ENCODE results near the gene SLC1A7. TPM values are rescaled to one million over a fixed set of nuclear protein-coding genes. Genes with fewer than 3 reads are reported as not detected.

Gene SLC1A7
- total and polyA plus RNA-seq, 8 donors = 0.08 to 0.45 (median 0.29) TPM; not detected in 5

GRCh38 chr1:53121319-53122172 lies 20.9 kb downstream of the SLC1A7 start:
- H3K27ac ChIP-seq = peak overlapping the region in 4 of 5 donors; percentile 67 to 80 (median 78)
- peak; percentile 31 to 92 for DNase-seq

GRCh38 chr1:53120659-53121058 lies 21.8 kb downstream of the SLC1A7 start:
- 75 to 90% (median 80%) methylated on average over 11 to 12 of the region's 12 CpGs for WGBS, 5 donors
- TF ChIP-seq POLR2A (IDR thresholded peaks at IDR 0.05) (no peak), CTCF (IDR thresholded peaks at IDR 0.05) (no peak), EP300 (IDR thresholded peaks at IDR 0.05) (no peak), POLR2AphosphoS5 (IDR thresholded peaks at IDR 0.05) (no peak)
- H3K27me3 ChIP-seq = no peaks in the 10 kb centered on the region
- H3K36me3 ChIP-seq = no peaks in the 10 kb centered on the region
- H3K9me3 ChIP-seq = no peaks in the 10 kb centered on the region
- no peak for DNase-seq
- peaks cover 32 to 65% (median 55%) of the 10 kb centered on the region in 4 donors for H3K4me1 ChIP-seq
- no peak overlapping the region for H3K4me3 ChIP-seq
- H3K27ac ChIP-seq = peak overlapping the region in 3 of 5 donors; percentile 6 to 79 (median 76)
- intact Hi-C loops (cut with DNase I; ENCODE audit: low total_unique reads) = no loop called here

More at GRCh38 chr1:53121319-53122172, 20.9 kb downstream of the SLC1A7 start:
- H3K36me3 ChIP-seq = no peaks in the 10 kb centered on the region
- intact Hi-C loops (cut with DNase I; ENCODE audit: low total_unique reads) = no loop called here
- no peaks in the 10 kb centered on the region for H3K27me3 ChIP-seq
- TF ChIP-seq CTCF (IDR thresholded peaks at IDR 0.05) (no peak), POLR2AphosphoS5 (IDR thresholded peaks at IDR 0.05) (peak in 1 of 3 donors; percentile 6)
- WGBS, 5 donors = 36 to 65% (median 39%) methylated on average over 15 to 18 of the region's 18 CpGs
- no peak overlapping the region for H3K4me3 ChIP-seq
- peaks cover 23 to 65% (median 55%) of the 10 kb centered on the region in 4 donors for H3K4me1 ChIP-seq
- no peaks in the 10 kb centered on the region for H3K9me3 ChIP-seq

DNA sequence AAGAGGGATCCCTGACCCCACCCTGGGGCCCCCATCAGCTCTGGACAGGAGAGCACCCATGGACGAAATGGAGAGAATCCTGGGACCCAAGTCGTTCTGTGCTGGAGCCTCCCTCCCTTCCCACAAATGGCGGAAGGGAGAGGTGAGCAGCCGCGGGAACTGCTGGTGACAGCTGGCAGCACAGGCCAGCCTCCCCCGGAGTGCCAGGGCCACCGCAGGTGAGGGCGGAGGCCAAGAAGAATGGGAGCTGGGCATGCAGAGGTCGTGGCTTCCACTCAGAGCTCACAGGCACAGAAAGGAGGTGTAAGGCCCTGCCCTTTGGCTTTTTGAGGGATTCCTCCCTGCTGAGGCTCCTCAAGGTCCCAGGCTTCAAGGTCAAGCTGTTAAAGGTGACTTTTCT lies 24.6 kb downstream of the SLC1A7 start:
- Histone ChIP-seq H3K27ac (no peak overlapping the region), H3K36me3 (no peaks in the 10 kb centered on the region), H3K4me1 (peaks cover 28 to 52% (median 41%) of the 10 kb centered on the region in 4 donors), H3K4me3 (no peak overlapping the region), H3K9me3 (no peaks in the 10 kb centered on the region), H3K27me3 (no peaks in the 10 kb centered on the region)
- DNase-seq = no peak
- no peak for TF ChIP-seq EP300 (IDR thresholded peaks at IDR 0.05)
- no peak for TF ChIP-seq POLR2AphosphoS5 (IDR thresholded peaks at IDR 0.05)
- 77 to 94% (median 90%) methylated on average over 9 of the region's 9 CpGs for WGBS, 5 donors
- intact Hi-C loops (cut with DNase I; ENCODE audit: low total_unique reads) = no loop called here

- Histone ChIP-seq H3K36me3 (no peaks in the 10 kb centered on the region), H3K9me3 (peaks cover 0 to 5% (median 0%) of the 10 kb centered on the region in 4 donors), H3K4me1 (peaks cover 25 to 50% (median 34%) of the 10 kb centered on the region in 4 donors), H3K4me3 (no peak overlapping the region), H3K27ac (no peak overlapping the region), H3K27me3 (no peaks in the 10 kb centered on the region)
- WGBS, 5 donors = 79 to 89% (median 82%) methylated on average over 11 of the region's 11 CpGs
- no peak for DNase-seq
- no peak for TF ChIP-seq EP300 (IDR thresholded peaks at IDR 0.05)
- TF ChIP-seq POLR2A (IDR thresholded peaks at IDR 0.05) = no peak
- no peak for TF ChIP-seq CTCF (IDR thresholded peaks at IDR 0.05)
- TF ChIP-seq POLR2AphosphoS5 (IDR thresholded peaks at IDR 0.05) = no peak
- intact Hi-C loops (cut with DNase I; ENCODE audit: low total_unique reads) = no loop called here
These were observed 25.4 kb downstream of the SLC1A7 start for GRCh38 chr1:53116933-53117600.

Measured in stomach (tissue), 9 donors.